HCT116 (cell line): ENCODE measurements around the gene SPRED3. TPM values are rescaled to one million over a fixed set of nuclear protein-coding genes. Genes with fewer than 3 reads are reported as not detected.

Source experiments
- ATAC-seq: fragments of 200-7000 bp; cut with Tn5 transposase; 2 replicates; pipeline ENCODE4 v1.9.1; 2020; ENCODE audit warnings: mild to moderate bottlenecking, moderate library complexity
- BruUV-seq: library from RNA; stranded (reverse); fragments of 400-500 nt; replicated peaks from 2 replicates; lab custom pipeline; 2021; lab: Mats Ljungman, UMichigan
- CTCF ChIA-PET: fragments of 300-600 bp; sonication (Branson Sonifier 250); formaldehyde crosslinking; loops from one replicate; lab custom pipeline; 2021; ENCODE audit warnings: antibody characterized with exemption; lab: Charles Lee
- POLR2A ChIA-PET: fragments of 300-600, 350-600 bp; sonication (Branson Sonifier 250); formaldehyde crosslinking; loops from one replicate; lab custom pipeline; 2021; ENCODE audit warnings: antibody characterized with exemption; lab: Charles Lee
- RAD21 ChIA-PET, 2 experiments: fragments of 300-600 bp; sonication (Branson Sonifier 250); formaldehyde crosslinking; loops; one replicate each; lab custom pipeline; 2023; ENCODE audit warnings: low total read pairs in 2 of 2; ENCODE audit not compliant: uncharacterized antibody in 2 of 2, unreplicated experiment in 2 of 2, low non-redundant PET in 1 of 2; lab: Charles Lee
- DNase-seq: peaks from one replicate; pipeline ENCODE4 v3.0.0-alpha.2; 2010; ENCODE audit warnings: low read depth, low spot score
- H2AFZ ChIP-seq: fragments of 200-600 bp; shearing (Covaris generic), sonication (generic); 2 replicates; pipeline ENCODE4 v1.6.1; 2017; ENCODE audit warnings: low read depth, mixed run types, mixed read lengths, antibody characterized with exemption, low read length; ENCODE audit not compliant: poor library complexity, severe bottlenecking
- H3K27ac ChIP-seq: 2 replicates; pipeline ENCODE4 v1.5.1; 2012; ENCODE audit warnings: low read depth, low read length
- H3K27me3 ChIP-seq: fragments of 200-600 bp; sonication (generic); 2 replicates; pipeline ENCODE4 v1.6.1; 2016; ENCODE audit warnings: mixed run types, low read length, mixed read lengths; ENCODE audit not compliant: insufficient read depth
- H3K36me3 ChIP-seq, 2 experiments: fragments of 200-500 bp in 1 of 2; fragments of 200-600 bp in 1 of 2; sonication (Bioruptor generic) in 1 of 2; sonication (generic) in 1 of 2; 2 replicates each; pipeline versions ENCODE4 v1.5.1 to v1.6.1; 2014 to 2016; ENCODE audit warnings: low read length in 2 of 2, inconsistent platforms in 1 of 2, mixed read lengths in 1 of 2, mixed run types in 1 of 2; ENCODE audit not compliant: insufficient read depth in 2 of 2, control insufficient read depth in 1 of 2
- H3K4me1 ChIP-seq, 2 experiments: fragments of 200-600 bp in 1 of 2; sonication (generic) in 1 of 2; 2 replicates each; pipeline versions ENCODE4 v1.5.1 to v1.6.1; 2012 to 2017; ENCODE audit warnings: low read length in 2 of 2, inconsistent platforms in 1 of 2, mild to moderate bottlenecking in 1 of 2, mixed read lengths in 1 of 2, mixed run types in 1 of 2, moderate library complexity in 1 of 2; ENCODE audit not compliant: insufficient read depth in 2 of 2, control insufficient read depth in 1 of 2
- H3K4me2 ChIP-seq: fragments of 200-600 bp; sonication (generic); 2 replicates; pipeline ENCODE4 v1.6.1; 2017; ENCODE audit warnings: mixed run types, low read length, mixed read lengths
- H3K4me3 ChIP-seq, 2 experiments: fragments of 200-600 bp in 1 of 2; sonication (generic) in 1 of 2; replicated peaks in 1 of 2; 2 replicates each; pipeline ENCODE4 v1.5.1; 2011 to 2016; ENCODE audit warnings: low read length in 2 of 2, control low read depth in 1 of 2, low read depth in 1 of 2, mild to moderate bottlenecking in 1 of 2, mixed read lengths in 1 of 2, mixed run types in 1 of 2
- H3K79me2 ChIP-seq: fragments of 200-600 bp; sonication (generic); 2 replicates; pipeline ENCODE4 v1.6.1; 2017; ENCODE audit warnings: mild to moderate bottlenecking, mixed run types, low read length, moderate library complexity, mixed read lengths; ENCODE audit not compliant: insufficient read depth
- H3K9ac ChIP-seq: fragments of 200-600 bp; sonication (generic); 2 replicates; pipeline ENCODE4 v1.6.1; 2016; ENCODE audit warnings: low read length, mixed read lengths
- H3K9me2 ChIP-seq: fragments of 200-600 bp; sonication (generic), shearing (Covaris generic); 2 replicates; pipeline ENCODE4 v1.6.1; 2017; ENCODE audit warnings: mixed run types, mild to moderate bottlenecking, moderate library complexity; ENCODE audit not compliant: insufficient read depth
- H3K9me3 ChIP-seq, 2 experiments: fragments of 200-500 bp in 1 of 2; fragments of 200-600 bp in 1 of 2; sonication (Bioruptor generic) in 1 of 2; sonication (generic) in 1 of 2; 2 replicates each; pipeline ENCODE4 v1.6.1; 2014 to 2017; ENCODE audit warnings: low read length in 2 of 2, mixed read lengths in 2 of 2, inconsistent platforms in 1 of 2, low read depth in 1 of 2, mild to moderate bottlenecking in 1 of 2, mixed run types in 1 of 2, moderate library complexity in 1 of 2; ENCODE audit not compliant: control insufficient read depth in 1 of 2, insufficient read depth in 1 of 2
- H4K20me1 ChIP-seq: fragments of 200-600 bp; sonication (generic), shearing (Covaris generic); 2 replicates; pipeline ENCODE4 v1.6.1; 2017; ENCODE audit warnings: mixed run types, mild to moderate bottlenecking, moderate library complexity; ENCODE audit not compliant: insufficient read depth
- CEBPB ChIP-seq: IDR thresholded peaks from 2 replicates; pipeline ENCODE4 v1.6.1; 2012; ENCODE audit warnings: low read depth
- EZH2 ChIP-seq: fragments of 200-600 bp; sonication (generic); IDR thresholded peaks from 2 replicates; pipeline ENCODE4 v1.6.1; 2017; ENCODE audit warnings: antibody characterized with exemption, mixed run types
- EZH2phosphoT487 ChIP-seq: fragments of 200-600 bp; IDR thresholded peaks from 2 replicates; pipeline ENCODE4 v1.6.1; 2018; ENCODE audit warnings: antibody characterized with exemption, borderline replicate concordance
- FOSL1 ChIP-seq: IDR thresholded peaks from 2 replicates; pipeline ENCODE4 v1.6.1; 2012; ENCODE audit warnings: low read depth
- POLR2AphosphoS5 ChIP-seq: IDR thresholded peaks from 2 replicates; pipeline ENCODE4 v1.6.1; 2011; ENCODE audit warnings: mild to moderate bottlenecking, low read depth, low read length, moderate library complexity
- RAD21 ChIP-seq: IDR thresholded peaks from 2 replicates; pipeline ENCODE4 v1.6.1; 2012; ENCODE audit warnings: low read depth, mild to moderate bottlenecking
- SP1 ChIP-seq: IDR thresholded peaks from 2 replicates; pipeline ENCODE4 v1.6.1; 2012; ENCODE audit warnings: low read depth
- SRF ChIP-seq: IDR thresholded peaks from 2 replicates; pipeline ENCODE4 v1.6.1; 2012; ENCODE audit warnings: low read depth
- TCF7L2 ChIP-seq: IDR thresholded peaks from 2 replicates; pipeline ENCODE4 v1.7.0; 2011; ENCODE audit warnings: borderline replicate concordance, inconsistent platforms; ENCODE audit not compliant: insufficient read depth, insufficient read length; ENCODE audit errors: extremely low read depth
- ZBTB33 ChIP-seq: IDR thresholded peaks from 2 replicates; pipeline ENCODE4 v1.6.1; 2011; ENCODE audit warnings: mild to moderate bottlenecking, low read length, moderate library complexity; ENCODE audit not compliant: insufficient replicate concordance; ENCODE audit errors: extremely low read depth
- ZFX ChIP-seq: fragments of 450-650 bp; IDR thresholded peaks from 2 replicates; pipeline ENCODE4 v1.6.1; 2017
- ZNF274 ChIP-seq: fragments of 200-500 bp; sonication (Bioruptor generic); IDR thresholded peaks from 2 replicates; pipeline ENCODE4 v1.6.1; 2014; ENCODE audit warnings: mild to moderate bottlenecking, low read depth, low read length, inconsistent platforms
- intact Hi-C: fragments of 100-400 bp; cut with micrococcal nuclease; formaldehyde crosslinking; loops from 2 replicates; pipeline ENCODE4 v1.10.0; 2022
- total RNA-seq: library from RNA; stranded (reverse); gene quantifications from one replicate; pipeline ENCODE4 v1.2.1, GENCODE V29; 2021; ENCODE audit not compliant: unreplicated experiment
- TF ChIP-seq, protein P1 (sequence below): IDR thresholded peaks from 2 replicates; pipeline ENCODE4 v1.6.1; 2012

Gene SPRED3
- total RNA-seq, 1 experiment from 2014 or later = 3.4 TPM

- intact Hi-C loops = no loop called here
- CTCF ChIA-PET = interaction anchor here (4.0 kb wide), 1 partner anchor 11 kb away, joined by 18 read pairs; the partner anchor contains the start of gene FAM98C
These were observed 3.5 kb downstream of the SPRED3 start for GRCh38 chr19:38391911-38392464.

More at GRCh38 chr19:38391911-38392464, 3.5 kb downstream of the SPRED3 start:
- POLR2A ChIA-PET = no interaction called here
- H3K4me2 ChIP-seq = no peak overlapping the region
- ATAC-seq = no peak
- H3K36me3 ChIP-seq = no peaks in the 10 kb centered on the region; a peak in 1 of 4 replicates
- no peaks in the 10 kb centered on the region for H3K9me2 ChIP-seq
- H3K4me1 ChIP-seq = peaks cover 11 to 48% of the 10 kb centered on the region in 2 experiments
- no peak overlapping the region for H2AFZ ChIP-seq
- no TSS peak for BruUV-seq
- no peaks in the 10 kb centered on the region for H3K79me2 ChIP-seq
- RAD21 ChIA-PET = no interaction called here
- no peak overlapping the region for H3K9ac ChIP-seq
- no peaks in the 10 kb centered on the region for H3K9me3 ChIP-seq
- H3K27me3 ChIP-seq = no peaks in the 10 kb centered on the region
- TF ChIP-seq SRF (no peak), FOSL1 (no peak), ZNF274 (no peak), ZFX (no peak), SP1 (no peak), ZBTB33 (no peak), POLR2AphosphoS5 (no peak), CEBPB (no peak), RAD21 (no peak), EZH2 (no peak), EZH2phosphoT487 (no peak), TCF7L2 (no peak)
- TF ChIP-seq, protein P1, sequence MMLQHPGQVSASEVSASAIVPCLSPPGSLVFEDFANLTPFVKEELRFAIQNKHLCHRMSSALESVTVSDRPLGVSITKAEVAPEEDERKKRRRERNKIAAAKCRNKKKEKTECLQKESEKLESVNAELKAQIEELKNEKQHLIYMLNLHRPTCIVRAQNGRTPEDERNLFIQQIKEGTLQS = no peak
- TF ChIP-seq, all 23 proteins: peak for 0
- Histone ChIP-seq H3K4me3 (no peak overlapping the region), H3K27ac (no peak overlapping the region), H4K20me1 (no peaks in the 10 kb centered on the region)
- no peak for DNase-seq
